Dermis lymphatic vessel endothelial cell (primary cell): Measurements from ENCODE around the gene UGT2B11. TPM values are rescaled to one million over a fixed set of nuclear protein-coding genes. Genes with fewer than 3 reads are reported as not detected.

ENCODE experiments used
- total RNA-seq: library from RNA; depleted of rRNA; stranded (reverse); fragments of >200 nt; gene quantifications from 2 replicates; pipeline ENCODE4 v1.2.1, GENCODE V29; 2014

Gene UGT2B11
- not detected in 2 replicates for total RNA-seq

DNA sequence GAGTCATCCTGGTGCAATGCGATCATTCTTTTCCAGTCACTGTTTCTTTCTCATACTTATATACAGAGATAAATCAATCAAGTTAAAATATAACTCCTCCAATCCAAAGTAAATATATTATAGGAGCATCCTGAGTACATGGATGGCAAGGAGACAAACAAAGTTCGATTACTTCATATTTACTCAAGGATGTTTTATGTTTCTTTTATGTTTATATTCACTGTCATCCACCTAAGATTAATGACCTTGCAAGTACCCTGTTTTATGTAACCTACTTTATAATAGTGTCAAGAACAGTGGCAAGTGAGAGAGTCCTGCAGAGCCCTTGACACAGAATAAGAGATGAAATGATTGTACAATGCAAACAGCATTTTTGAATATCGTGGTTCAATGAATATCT, at the start of gene UGT2B11:
Gene UGT2B11, minus strand, starts transcription at position 33 of the 400 bp plus-strand sequence. Its CDS starts 26 bp downstream, at position 7.

Other genes with a start within 250 kb of the UGT2B11 start
- not detected in 2 replicates for gene UGT2B7, start 118.3 kb downstream of the UGT2B11 start, total RNA-seq
- not detected in 2 replicates for gene UGT2B28, start 65.7 kb upstream of the UGT2B11 start, total RNA-seq